NCI-H1048 (cell line): ENCODE results near the gene WDR5B.
A peak's percentile ranks its signal among the peaks of the same experiment; 100 is the strongest.

Source experiments
- DNase-seq: peaks from one replicate; lab custom pipeline; 2025; lab: John Stamatoyannopoulos, UW

The WDR5B gene

DNA sequence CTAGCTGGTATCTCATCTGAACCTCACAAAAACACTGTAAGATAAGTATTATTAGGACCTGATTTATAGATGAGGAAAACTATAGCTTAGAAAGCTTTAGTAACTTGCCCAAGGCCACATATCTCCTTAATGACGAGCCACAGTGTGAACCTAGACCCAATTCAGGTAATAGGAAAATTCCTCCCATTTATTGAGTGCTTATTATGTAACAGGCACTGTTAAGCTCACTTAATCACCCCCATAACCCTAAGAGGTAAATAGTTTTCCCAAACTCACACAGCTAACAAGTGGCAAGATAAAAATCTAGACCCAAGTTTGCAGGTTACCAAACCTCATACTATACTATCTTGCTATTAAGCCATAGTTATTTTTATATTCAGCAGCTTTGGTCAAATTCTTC is 7.9 kb downstream of the WDR5B start:
- DNase-seq, result no peak

DNA sequence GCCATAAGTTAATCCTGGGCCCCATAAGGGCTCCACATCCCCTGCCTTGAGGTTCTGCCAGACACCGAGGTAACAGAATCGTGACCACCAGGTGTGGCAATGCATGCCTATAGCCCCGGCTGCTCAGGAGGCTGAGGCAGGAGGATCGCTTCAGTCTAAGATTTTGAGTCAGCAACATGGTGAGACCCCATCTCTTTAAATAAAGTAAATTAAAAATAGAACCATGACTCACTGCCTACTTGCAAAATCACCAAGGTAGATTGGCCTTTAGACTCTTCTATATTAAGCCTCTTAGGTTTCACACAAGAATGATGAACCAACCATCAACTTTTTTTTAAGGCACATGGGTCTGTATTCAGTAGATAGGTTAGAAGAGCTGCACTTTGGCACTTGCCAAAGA is 9.7 kb downstream of the WDR5B start:
- DNase-seq, result no peak

DNA sequence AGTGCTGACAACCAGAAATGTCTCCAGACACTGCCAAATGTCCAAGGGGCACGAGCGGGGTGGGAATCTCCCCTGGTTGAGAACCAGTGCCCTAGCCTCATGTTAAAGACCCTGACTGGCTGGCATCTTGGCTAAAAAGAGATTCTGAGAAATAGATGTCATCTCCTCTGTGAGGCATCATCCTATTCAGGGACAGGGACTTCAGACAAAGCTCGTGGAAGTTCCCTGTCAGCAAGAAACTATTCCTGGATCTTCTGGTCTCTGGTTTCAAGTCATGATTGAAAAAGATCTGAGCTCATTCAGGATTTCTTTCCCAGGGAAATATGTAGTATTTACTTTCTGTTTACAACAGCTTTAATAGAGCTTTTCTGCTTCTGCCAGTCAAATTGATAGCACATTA is 10.8 kb downstream of the WDR5B start:
- no peak for DNase-seq

DNA sequence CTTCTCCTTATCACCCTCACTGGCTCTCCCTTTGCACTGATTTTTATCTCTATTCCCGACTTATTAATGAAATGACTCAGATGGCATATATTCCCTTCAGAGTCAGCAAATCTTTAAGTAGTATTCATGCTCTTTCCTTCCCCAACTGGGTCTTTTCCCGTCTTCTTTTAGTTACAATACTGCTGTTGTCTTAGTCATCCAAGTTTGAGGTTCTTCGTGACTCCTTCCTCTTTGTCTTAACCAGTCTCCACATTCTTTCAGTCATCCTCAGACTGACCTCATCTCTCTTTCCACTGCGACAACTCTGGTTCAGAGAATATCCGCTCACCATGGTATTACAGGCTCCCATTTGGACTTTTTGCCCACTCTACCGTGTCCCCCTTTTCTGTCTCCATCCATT is 12.4 kb downstream of the WDR5B start:
- no peak for DNase-seq

DNA sequence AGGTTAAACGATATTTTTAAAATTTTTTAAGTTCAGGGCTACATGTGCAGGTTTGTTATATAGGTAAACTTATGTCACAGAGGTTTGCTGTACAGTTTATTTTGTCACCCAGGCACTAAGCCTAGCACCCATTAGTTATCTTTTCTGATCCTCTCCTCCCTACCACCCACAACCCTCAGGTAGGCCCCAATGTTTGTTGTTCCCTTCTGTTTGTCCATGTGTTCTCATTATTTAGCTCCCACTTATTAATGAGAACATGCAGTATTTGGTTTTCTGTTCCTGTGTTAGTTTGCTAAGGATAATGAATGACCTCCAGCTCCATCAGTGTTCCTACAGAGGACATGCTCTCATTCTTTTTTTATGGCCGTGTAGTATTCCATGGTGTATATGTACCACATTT is 16.9 kb downstream of the WDR5B start:
- DNase-seq, result no peak

DNA sequence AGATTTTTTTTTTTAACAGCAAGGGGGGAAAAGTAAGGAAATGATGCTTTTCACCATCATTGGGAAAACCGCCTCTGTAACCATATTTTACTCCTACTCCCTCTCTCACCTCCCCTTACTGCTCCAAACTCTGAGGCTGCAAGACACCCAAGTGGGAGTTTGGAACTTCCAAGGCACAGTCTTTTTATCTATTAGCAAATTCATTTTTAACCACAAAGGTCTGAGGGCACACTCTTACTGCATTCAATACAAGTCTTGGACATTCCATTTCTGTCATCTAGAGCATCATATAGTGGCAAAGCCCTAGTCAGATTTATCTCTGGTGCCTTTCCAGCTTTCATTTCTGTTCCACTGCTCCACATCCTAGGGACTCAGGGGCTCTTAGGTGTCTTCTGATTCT is 18.7 kb downstream of the WDR5B start:
- DNase-seq, result no peak

DNA sequence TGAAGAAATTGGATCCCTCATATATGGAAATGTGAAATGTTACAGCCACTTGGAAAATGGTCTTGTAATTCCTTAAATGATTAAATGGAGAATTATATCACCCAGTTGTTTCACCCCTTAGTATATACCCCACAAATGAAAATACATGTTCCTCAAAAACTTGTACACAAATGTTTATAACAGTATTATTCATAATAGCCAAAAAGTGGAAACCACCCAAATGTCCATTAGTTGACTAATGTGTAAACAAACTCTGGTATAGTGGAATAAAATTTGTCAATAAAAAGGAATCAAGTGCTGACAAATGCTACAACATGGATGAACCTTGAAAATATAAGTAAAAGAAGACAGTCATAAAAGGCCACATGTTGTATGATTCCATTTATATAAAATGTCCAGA is 19.4 kb downstream of the WDR5B start:
- no peak for DNase-seq

DNA sequence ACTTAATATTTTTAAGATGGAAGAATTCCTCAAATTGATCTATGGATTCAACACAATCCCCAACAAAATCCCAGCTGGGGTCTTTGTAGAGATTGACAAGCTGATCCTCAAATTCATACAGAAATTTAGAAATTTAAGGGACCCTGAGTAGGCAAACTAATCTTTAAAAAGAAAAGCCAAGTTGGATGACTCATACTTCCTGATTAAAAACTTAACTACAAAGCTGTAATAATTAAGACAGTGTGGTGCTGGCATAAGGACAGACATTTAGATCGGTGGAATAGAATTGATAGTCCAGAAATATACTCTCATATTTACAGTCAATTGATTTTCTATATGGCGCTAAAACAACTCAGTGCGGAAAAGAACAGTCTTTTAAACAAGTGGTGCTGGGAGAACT is 20.3 kb downstream of the WDR5B start:
- DNase-seq, result no peak

DNA sequence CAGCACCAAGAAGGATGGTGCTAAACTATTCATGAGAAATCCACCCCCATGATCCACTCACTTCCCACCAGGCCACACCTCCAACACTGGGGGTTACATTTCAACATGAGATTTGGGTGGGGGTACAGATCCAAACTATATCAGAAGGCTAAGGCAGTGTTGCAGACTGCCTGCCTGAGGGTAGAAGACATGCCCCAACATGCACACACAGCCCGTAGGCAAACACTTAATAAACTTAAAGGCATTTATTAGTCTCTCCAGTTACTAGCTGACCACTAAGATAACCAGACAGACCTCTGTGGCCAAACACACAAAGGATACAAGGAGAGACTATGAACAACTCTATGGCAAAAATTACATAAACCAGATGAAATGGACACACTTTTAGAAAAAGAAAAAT is 21.7 kb downstream of the WDR5B start:
- no peak for DNase-seq

DNA sequence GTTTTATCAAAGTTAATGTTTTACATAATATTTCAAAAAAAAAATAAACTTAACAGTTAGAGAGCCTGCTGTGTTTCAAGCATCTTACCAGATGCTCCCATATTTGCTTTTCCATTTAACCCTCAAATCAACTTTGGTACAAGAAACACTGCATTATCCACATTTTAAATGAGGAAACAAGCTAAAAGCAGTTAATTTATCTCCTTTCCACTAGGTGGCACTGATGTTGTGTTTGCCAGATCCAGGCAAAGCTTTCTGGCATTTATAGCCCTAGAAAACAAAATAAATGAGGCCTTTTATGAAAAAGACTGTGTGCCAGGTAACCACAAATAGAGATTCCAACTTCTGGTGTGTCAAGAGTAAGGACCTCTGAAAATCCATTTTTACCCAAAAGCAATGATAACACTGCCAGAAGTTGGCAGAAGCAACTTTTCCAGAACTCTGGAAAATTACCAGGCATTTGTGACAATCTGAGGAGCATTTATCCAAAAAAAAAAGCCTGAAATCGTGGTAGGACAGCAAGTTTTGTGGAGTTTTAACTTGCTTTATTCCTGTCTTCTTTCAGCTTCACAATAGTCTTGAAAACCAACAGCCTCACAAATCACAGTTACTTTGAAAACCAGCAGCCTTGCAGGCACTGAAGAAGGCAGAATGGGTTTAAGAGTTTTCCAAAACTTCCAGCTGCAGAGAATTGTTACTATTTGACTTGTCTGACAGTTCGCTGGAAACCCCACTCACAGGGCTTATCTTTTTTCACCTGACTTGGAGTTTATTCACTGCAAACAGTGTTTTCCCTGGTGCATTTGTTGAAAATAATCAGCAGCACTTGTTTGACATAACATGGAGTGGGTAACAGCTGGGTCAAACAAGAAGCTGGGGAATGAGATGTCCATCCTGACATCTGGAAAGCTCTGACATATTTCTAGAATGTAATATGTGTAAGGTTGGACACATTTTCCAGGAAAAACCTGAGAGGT is 22.7 kb downstream of the WDR5B start:
- peak; percentile 27 for DNase-seq

DNA sequence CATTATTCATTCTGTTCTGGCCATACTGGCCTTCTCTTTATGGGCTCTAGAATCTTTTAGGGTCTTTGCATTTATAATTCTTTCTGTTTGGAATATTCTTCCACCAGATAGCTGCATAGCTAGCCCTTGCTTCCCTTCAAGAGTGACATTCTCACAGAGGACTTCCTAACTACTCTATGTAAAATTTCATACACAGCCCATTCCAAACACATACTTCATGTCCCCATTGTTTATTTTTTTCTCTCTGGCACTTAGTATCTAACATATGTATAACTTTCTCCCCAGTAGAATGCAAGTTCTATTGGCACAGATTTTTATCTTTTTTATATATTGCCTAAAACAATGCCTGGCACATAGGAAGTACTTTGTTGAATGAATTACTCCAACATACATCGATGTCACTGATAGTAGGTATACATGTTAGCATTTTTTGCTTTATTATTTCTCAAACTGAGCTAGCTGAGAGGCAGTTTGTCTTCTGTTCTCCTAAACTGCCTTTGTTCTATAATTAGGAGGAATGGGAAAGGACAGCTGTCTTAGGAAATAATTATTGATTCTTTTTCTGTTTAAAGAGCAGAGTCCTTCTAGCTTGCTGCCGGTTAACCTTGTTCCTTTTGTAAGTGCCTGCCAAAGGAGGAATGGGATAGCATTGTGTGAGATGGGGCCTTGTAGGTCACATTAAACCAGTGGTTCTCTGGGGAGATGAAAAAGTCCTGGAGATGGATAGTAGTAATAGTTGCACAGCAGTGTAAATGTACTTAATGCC is 24.0 kb downstream of the WDR5B start:
- DNase-seq, result no peak

DNA sequence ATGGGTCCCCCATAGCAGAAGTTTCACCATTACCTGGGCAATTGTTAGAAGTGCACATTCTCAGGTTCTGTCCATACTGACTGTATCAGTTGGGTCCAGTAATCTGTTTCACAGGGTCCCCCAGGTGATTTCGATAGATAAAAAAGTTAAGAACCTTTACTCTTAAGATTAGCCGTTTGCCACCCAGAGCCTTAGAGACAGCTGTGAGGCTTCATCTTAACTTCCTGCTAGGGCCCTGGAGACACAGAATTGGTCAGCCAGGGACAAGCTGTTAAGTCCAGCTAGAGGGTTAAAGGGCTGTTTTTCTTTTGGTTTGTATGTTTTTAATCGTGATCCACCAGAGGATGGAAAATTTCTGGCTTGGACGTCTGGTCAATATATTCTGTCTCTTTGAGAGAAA is 25.2 kb downstream of the WDR5B start:
- DNase-seq, result no peak

DNA sequence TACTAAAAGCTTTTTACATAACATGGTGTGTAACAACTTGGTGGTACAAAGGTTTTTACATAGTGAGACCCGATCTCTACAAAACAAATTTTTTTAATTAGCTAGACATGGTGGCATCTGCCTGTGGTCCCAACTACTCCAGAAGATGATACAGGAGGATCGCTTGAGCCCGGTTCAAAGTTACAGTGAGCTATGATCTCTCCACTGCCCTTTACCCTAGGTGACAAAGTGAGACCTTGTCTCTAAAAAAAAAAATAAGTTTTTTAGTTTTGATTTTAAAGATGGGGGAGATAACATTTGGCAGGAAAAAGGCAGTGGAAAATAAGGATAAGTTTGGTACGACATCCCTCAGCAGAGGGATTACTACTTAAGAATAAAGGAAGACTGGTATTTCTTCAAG is 26.0 kb downstream of the WDR5B start:
- no peak for DNase-seq

DNA sequence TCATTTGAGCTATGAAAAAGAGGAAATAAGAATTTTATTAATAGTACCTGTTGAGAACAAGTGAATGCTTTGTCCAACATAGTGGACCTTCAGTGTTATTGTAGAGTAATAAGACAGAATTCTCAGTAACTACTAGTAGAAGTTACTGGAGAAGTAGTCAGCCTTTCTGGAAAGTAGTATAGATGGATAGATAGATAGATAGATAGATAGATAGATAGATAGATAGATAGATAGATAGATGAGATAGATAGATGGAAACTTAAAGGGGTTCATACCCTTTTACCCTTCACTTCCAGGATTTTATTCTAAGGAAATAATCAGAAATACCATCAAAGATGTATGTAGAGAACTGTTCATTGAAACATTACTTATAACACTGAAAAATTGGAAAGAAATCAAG is 26.7 kb downstream of the WDR5B start:
- no peak for DNase-seq

DNA sequence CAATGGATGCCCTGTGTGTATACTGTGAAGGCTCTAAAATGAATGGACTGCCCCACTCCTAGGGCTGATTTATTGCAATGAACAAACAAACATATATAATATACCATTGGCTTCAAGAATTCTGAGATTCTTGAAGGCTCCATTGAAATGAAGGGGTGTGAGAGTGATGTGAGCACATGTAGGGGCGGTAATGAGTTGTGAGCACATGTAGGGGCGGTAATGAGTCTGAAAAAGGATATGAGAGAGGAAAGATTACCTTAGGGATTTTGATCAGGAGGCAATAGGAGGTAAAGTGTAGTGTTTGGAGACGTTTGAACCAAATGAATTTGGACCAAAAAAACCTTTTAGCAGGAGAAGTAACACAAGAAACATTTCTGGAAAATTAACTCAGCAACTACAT is 28.2 kb downstream of the WDR5B start:
- no peak for DNase-seq

DNA sequence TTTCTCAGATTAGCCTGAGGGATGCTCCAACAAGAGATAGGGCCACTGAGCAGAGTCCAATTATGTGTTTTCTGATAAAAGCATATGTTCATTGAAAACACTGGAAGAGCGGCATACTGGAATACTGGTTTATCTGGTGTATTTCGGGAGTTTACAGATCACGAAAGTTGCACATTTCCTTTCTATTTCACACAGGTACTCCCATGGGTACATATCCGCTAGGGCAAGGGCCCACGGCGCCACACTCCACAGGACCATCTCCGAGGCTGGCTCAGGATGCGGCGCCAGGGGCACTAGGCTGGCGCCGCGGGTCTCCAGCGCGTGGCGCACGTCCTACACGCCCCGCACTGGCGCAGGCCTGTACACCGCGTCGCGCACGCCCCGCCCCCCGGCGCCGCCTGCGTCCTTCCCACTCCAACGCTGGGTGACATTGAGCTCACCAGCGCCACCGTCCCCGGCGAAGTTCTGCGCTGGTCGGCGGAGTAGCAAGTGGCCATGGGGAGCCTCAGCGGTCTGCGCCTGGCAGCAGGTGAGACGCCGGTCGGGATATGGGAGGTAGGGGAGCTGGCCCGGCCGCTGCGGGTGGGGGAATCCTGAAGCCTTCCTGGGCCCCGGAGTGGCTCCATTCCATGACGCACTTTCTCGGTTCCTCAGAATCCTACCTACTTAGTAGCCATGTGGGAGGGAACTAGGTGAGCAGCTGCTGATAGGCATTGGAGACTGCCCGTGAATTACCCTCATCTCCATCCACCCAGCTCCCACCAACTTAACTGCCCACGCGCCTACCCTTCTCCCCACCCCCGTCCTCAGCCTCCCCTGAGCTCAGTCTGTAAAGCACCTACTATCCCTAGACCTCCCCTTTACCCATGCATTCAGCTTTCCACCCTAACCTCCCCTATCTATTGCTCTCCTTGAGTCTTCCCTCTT is 31.8 kb downstream of the WDR5B start, which contains the start of gene FAM162A:
TSS of gene FAM162A (plus strand) at position 412 of the 927 bp plus-strand sequence. CDS start at position 496, 84 bp downstream.
- DNase-seq, result peak; percentile 85

DNA sequence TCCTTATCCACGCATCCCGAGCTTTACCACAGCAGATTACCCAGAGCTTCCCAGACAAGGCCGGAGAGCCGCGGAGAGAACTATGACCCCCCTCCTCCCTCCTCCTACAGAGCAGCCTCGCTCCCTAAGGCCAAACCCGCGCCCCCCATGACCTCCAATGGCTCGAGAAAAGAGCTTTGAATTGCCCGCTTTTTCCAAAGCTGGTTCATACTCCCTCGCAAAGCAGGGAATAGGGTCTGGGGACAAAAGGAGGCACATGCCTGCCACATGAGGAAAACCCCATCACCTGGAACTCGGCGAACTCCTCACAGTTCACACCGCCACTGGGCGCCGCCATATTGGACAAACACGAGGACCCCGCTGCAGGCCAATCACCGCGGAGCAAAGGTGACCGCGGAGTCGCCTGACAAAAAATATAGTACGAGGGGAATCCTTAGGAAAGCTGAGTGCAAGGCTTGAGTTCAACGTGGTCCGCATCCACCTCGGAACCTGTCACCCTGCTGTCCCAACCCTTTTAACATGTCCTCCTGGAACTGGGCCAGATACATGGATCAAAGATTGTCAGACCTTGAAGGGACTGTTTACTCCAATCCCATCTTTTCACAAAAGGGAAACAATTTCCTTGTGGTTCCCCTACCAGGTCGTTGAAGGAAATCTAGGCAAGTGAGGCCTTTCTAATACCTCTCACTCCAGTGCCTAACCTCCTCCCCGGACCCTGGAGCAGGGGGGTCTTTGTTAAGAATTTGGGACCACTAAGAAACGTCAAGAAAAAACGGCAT is 32.8 kb downstream of the WDR5B start, which contains the start of gene MIX23:
TSS of gene MIX23 (minus strand) at position 344 of the 779 bp plus-strand sequence. CDS start at position 337, 7 bp downstream.
- DNase-seq, result peak; percentile 66

DNA sequence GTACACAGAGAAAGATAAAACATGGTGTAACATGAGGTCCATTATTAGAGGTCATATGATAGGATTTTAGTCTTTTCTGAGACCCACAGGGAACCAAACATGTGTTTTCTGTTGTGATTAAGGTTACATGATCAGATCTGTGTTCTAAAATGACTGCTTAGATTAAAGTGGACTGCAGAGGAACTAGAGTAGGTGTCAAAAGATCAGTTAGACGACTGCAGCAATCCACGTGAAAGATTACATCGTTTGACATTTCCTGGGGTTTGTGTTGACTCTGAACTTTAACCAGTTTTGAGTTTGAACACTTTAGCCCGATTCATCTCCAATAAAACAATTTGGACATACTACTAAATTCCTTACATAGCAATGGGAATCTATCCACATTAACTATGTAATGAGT is 37.9 kb downstream of the WDR5B start:
- no peak for DNase-seq

DNA sequence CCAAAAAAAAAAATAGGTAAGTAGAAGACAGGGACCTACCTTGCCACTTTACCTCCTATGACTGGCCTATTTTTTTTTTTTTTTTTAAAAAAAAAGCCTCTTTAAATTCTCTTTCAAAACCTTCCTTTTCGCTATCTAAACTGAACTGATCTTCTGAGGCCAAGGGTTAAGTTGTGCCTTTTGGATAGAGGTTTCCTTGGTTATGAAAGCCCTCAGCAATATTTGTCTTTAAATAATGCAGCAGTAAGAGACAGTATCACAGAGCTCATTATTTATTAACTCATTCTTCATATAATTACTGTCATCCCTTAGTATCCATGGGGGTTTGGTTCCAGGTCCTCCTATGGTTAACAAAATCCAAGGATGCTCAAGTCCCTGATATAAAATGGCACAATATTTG is 41.8 kb downstream of the WDR5B start:
- DNase-seq, result no peak

DNA sequence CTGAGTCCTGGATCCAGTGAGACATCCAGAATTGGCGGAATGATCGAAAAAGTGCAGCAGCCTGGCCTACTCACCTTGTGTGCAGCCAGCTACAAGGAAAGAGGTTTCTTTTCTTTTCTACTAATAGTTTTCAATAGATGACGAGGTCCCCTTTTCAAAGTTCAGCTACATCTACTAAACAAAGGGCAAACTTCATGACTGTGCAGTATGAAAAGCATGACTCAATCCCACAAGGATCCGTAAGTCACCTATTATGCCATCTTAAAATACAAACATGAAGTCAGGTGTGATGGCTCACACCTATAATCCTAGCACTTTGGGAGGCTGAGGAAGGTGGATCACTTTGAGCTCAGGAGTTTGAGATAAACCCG is 49.5 kb downstream of the WDR5B start:
- no peak for DNase-seq
